ENCODE data around the gene GRB10.

DNA sequence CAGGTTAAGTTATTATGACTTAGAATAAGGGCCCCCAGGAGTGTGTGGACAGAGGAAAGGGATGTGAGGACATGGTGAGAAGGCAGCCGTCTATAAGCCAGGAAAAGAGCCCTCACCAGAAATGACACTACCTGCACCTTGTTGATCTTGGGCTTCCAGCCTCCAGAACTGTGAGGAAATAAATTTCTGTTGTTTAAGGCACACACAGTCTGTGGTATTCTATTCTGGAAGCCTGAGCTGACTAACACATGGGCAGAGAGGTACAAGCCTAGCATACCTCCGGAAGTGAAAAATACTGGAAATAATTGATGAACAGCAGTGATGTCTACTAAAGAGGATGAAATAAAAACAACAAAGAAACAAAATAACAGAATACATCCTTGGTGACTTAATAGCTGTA is 46.1 kb upstream of the GRB10 start:
- no peak for TF ChIP-seq POLR2AphosphoS5 (IDR thresholded peaks at IDR 0.05)
- TF ChIP-seq, protein P1, sequence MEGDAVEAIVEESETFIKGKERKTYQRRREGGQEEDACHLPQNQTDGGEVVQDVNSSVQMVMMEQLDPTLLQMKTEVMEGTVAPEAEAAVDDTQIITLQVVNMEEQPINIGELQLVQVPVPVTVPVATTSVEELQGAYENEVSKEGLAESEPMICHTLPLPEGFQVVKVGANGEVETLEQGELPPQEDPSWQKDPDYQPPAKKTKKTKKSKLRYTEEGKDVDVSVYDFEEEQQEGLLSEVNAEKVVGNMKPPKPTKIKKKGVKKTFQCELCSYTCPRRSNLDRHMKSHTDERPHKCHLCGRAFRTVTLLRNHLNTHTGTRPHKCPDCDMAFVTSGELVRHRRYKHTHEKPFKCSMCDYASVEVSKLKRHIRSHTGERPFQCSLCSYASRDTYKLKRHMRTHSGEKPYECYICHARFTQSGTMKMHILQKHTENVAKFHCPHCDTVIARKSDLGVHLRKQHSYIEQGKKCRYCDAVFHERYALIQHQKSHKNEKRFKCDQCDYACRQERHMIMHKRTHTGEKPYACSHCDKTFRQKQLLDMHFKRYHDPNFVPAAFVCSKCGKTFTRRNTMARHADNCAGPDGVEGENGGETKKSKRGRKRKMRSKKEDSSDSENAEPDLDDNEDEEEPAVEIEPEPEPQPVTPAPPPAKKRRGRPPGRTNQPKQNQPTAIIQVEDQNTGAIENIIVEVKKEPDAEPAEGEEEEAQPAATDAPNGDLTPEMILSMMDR (IDR thresholded peaks at IDR 0.05), result no peak
- TF ChIP-seq POLR2A (IDR thresholded peaks at IDR 0.05; ENCODE audit: low read depth), result no peak
